ENCODE measurements around the gene PRDM1.

Gene PRDM1

DNA sequence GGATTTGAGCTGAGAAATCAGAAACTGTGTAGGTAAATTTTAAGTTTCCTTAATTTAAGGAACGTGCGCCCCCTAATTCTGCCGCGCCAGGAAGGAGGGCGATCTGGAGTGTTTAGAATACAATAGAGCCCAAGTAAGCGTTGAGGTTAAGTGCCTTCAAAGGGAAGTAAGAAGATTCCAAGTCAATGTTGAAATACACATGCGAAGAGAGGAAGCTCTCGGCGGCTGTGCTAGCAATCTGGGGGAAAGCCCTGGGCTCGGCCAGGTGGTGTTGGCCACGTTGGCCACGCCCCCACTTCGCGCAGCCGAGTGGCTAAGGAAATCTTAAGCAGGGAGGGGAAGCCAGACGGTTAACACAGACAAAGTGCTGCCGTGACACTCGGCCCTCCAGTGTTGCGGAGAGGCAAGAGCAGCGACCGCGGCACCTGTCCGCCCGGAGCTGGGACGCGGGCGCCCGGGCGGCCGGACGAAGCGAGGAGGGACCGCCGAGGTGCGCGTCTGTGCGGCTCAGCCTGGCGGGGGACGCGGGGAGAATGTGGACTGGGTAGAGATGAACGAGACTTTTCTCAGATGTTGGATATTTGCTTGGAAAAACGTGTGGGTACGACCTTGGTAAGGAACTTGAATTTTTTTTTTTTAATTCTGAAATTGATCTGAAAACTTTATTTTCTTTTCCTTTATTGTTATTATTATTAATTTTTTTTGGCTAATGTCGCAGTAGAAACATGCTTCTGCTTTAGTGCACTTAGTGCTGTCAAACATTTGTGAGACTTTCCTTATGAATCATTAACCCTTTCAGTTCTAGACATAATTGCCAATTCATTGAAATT lies at the start of gene PRDM1:
TSS of gene PRDM1 (plus strand) at position 353 of the 830 bp plus-strand sequence. CDS start at position 571, 218 bp downstream.
- no peak for DNase-seq
- H3K36me3 ChIP-seq (replicated peaks), result no peaks in the 10 kb centered on the region
- no peak for TF ChIP-seq CTCF (IDR thresholded peaks at IDR 0.05; ENCODE audit: low read depth, low read length, missing control alignments)
- in situ Hi-C loops (cut with HindIII; ENCODE audit: low pct_ligation_motif_present, low sequenced_read_pairs), result no loop called here
- H3K27ac ChIP-seq, result no peak within 1 kb of the TSS
- H3K4me3 ChIP-seq (ENCODE audit: low read depth, low read length), result peak within 1 kb of the TSS; percentile 64
- no peaks in the 10 kb centered on the region for H3K27me3 ChIP-seq (replicated peaks)

DNA sequence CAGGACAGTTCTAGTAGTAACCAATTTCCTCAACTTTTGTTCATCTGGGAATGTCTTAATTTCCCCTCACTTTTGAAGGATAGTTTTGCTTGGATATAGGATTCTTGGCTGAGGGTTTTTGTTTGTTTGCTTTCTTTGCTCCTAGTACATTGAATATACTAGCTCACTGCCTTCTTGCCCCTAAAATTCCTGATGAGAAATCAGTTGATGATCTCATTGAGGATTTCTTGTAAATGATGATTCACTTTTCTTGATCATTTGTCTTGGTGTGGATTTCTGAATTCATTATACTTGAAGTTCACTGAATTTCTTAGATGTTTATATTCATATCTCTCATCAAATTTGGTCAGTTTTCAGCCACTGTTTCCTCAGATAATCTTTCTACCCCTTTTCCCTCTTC lies 49.1 kb upstream of the PRDM1 start:
- in situ Hi-C loops (cut with HindIII; ENCODE audit: low pct_ligation_motif_present, low sequenced_read_pairs), result no loop called here

GRCh38 chr6:106039897-106040592 lies 46.1 kb upstream of the PRDM1 start:
- in situ Hi-C loops (cut with HindIII; ENCODE audit: low pct_ligation_motif_present, low sequenced_read_pairs), result no loop called here
- no peak overlapping the region for H3K27ac ChIP-seq
- no peaks in the 10 kb centered on the region for H3K36me3 ChIP-seq (replicated peaks)
- no peaks in the 10 kb centered on the region for H3K27me3 ChIP-seq (replicated peaks)
- DNase-seq, result no peak
- no peak for TF ChIP-seq CTCF (IDR thresholded peaks at IDR 0.05; ENCODE audit: low read depth, low read length, missing control alignments)
- H3K4me3 ChIP-seq (ENCODE audit: low read depth, low read length), result no peak overlapping the region

More for the DNA sequence above, 49.1 kb upstream of the PRDM1 start:
- no peak for DNase-seq
- Histone ChIP-seq H3K27ac (no peak overlapping the region), H3K4me3 (ENCODE audit: low read depth, low read length) (no peak overlapping the region), H3K36me3 (replicated peaks) (no peaks in the 10 kb centered on the region), H3K27me3 (replicated peaks) (no peaks in the 10 kb centered on the region)
- TF ChIP-seq CTCF (IDR thresholded peaks at IDR 0.05; ENCODE audit: low read depth, low read length, missing control alignments), result no peak

DNA sequence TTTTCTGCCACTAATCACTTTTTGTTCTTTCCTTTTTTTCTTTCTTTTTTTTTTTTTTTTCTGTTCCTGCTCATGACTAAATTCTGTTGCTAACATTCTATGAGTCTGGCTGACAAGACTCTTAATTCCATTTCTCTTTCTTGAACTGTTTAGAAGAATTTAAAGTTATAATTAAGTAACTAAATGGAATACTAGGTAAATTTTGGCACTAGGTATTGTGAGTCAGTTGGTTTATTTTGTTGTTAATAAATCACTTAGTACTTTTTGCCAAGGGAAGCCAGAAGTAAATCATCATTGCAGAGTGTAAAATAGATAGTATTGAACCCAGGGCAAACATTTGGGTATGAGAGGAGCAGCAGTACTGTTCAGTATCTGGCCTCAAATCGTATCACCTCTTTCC lies 42.0 kb upstream of the PRDM1 start:
- Histone ChIP-seq H3K4me3 (ENCODE audit: low read depth, low read length) (no peak overlapping the region), H3K27ac (no peak overlapping the region), H3K27me3 (replicated peaks) (no peaks in the 10 kb centered on the region), H3K36me3 (replicated peaks) (no peaks in the 10 kb centered on the region)
- in situ Hi-C loops (cut with HindIII; ENCODE audit: low pct_ligation_motif_present, low sequenced_read_pairs), result no loop called here
- DNase-seq, result no peak
- TF ChIP-seq CTCF (IDR thresholded peaks at IDR 0.05; ENCODE audit: low read depth, low read length, missing control alignments), result no peak

GRCh38 chr6:106045077-106045476 lies 41.1 kb upstream of the PRDM1 start:
- Histone ChIP-seq H3K27ac (no peak overlapping the region), H3K27me3 (replicated peaks) (no peaks in the 10 kb centered on the region), H3K4me3 (ENCODE audit: low read depth, low read length) (no peak overlapping the region), H3K36me3 (replicated peaks) (no peaks in the 10 kb centered on the region)
- in situ Hi-C loops (cut with HindIII; ENCODE audit: low pct_ligation_motif_present, low sequenced_read_pairs), result no loop called here
- DNase-seq, result no peak
- no peak for TF ChIP-seq CTCF (IDR thresholded peaks at IDR 0.05; ENCODE audit: low read depth, low read length, missing control alignments)
